GM12873 (cell line): ENCODE results near the gene SIX5.

Source experiments
- CTCF ChIP-seq: IDR thresholded peaks from 2 replicates; pipeline ENCODE4 v1.5.1; 2012; ENCODE audit warnings: low read depth, mild to moderate bottlenecking, moderate library complexity, low read length, control low read depth; ENCODE audit not compliant: insufficient read depth; ENCODE audit errors: missing control alignments

SIX5 gene

GRCh38 chr19:45800070-45800553 is 31.1 kb upstream of the SIX5 start:
- TF ChIP-seq CTCF: no peak

GRCh38 chr19:45798995-45799517 is 30.0 kb upstream of the SIX5 start:
- TF ChIP-seq CTCF: peak; percentile 89

GRCh38 chr19:45794627-45795026 is 25.6 kb upstream of the SIX5 start:
- TF ChIP-seq CTCF: no peak

- TF ChIP-seq CTCF: no peak
Observed at GRCh38 chr19:45793876-45794275, 24.8 kb upstream of the SIX5 start.

- no peak for TF ChIP-seq CTCF
Observed at GRCh38 chr19:45793178-45793564, 24.1 kb upstream of the SIX5 start.

GRCh38 chr19:45792470-45793177 is 23.6 kb upstream of the SIX5 start, which contains the start of gene DMWD:
Gene DMWD, minus strand, starts transcription at chr19:45792845. Its CDS starts 89 bp downstream, at chr19:45792756.
- no peak for TF ChIP-seq CTCF

GRCh38 chr19:45791744-45792469 is 22.9 kb upstream of the SIX5 start:
- TF ChIP-seq CTCF: no peak
